Fibroblast of the conjunctiva (primary cell): ENCODE results near the gene MRPL43.
"Not testable (repeated sequence)": the region's sequence is repeated elsewhere in the genome, so short reads cannot be mapped to it uniquely, and the experiment has no call there.

Experiments
- DNase-seq: peaks from one replicate; pipeline ENCODE4 v3.0.0-alpha.2; 2010; ENCODE audit warnings: low read depth

Gene MRPL43

DNA sequence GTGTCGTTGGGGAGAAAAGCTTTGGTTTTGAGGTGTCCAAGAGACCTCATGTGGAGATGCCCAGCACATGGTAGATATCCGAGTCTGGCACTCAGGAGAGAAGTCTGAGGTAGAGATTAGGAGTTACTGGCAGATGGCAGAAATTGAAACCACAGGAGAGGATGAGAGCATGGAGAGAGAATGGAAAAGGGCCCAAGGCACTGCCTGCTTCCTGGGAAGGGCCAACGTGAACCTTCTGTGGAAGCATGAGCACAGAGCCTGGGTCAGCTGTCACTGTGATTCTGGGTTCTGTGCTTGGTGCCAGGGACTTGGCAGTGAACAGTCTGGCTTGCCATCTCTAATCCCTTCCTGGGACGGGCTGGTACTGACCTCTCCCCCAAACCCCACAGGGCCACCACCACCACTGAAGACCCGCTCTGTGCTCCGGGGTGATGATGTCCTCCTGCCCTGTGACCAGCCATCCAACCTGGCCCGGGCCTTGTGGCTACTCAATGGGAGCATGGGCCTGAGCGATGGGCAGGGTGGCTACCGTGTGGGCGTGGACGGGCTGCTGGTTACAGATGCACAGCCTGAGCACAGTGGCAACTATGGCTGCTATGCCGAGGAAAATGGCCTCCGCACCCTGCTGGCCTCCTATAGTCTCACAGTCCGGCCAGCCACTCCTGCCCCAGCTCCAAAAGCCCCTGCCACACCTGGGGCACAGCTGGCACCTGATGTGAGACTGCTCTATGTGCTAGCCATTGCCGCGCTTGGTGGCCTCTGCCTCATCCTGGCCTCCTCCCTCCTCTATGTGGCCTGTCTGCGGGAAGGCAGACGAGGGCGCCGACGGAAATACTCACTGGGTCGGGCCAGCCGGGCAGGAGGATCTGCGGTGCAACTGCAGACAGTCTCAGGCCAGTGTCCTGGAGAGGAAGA is 4.1 kb downstream of the MRPL43 start:
- no peak for DNase-seq

DNA sequence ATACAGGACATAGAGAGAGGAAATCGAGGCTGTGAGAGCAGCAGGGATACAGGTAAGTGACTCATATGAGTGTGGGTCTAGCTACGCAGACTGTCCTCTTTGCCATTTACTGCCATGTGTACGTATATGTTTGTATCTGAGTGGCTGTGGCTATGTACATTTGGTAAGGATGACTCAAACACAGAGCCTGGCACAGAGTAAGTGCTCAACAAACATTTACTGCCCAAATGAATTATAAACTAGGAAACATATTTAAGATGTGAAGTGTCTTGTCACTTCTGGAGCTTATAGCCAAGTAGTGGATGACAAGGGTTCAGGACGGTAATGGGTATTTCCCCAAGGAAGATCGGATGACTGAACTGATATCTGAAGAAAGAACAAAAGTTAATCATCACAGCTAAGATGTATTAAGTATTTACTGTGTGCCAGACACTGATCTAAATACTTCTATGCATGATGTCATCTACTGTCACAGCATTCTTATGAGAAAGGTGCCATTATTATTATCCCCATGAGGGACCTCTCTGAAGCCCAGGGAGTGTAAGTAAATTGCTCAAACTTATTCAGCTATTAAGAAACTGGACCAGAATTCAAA is 6.0 kb downstream of the MRPL43 start:
- DNase-seq: no peak

DNA sequence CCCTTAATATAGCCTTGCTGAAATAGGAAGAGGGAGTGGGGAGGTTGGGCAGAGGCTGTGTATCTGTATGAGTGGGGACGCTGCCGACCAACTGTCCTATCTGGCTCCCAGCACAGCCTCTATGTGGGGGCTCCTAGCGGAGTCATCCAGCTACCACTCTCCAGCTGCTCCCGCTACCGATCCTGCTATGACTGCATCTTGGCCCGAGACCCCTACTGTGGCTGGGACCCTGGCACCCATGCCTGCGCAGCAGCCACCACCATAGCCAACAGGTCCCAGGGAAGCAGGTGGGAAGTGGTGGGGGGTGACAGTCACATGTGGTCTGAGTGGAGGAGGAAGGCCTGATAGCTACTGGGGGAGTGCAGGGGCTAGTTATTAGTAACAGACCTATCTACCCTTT is 6.6 kb downstream of the MRPL43 start:
- no peak for DNase-seq

DNA sequence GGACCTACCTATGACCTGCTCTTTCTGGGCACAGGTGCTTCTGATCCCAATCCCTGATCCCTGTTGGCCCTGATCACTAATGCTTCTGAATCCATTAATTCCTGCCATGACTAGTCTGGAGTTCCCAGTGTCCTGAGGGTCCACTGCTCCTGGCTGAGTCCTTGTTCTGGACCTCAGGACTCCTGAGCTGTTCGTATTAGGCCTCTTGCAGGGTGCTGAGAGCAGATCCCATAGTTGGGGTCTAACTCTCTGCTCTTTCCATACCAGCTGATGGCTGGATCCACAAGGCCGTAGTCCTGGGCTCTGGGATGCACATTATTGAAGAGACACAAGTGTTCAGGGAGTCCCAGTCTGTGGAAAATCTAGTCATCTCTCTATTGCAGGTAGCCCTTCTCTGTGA is 7.0 kb downstream of the MRPL43 start:
- no peak for DNase-seq

DNA sequence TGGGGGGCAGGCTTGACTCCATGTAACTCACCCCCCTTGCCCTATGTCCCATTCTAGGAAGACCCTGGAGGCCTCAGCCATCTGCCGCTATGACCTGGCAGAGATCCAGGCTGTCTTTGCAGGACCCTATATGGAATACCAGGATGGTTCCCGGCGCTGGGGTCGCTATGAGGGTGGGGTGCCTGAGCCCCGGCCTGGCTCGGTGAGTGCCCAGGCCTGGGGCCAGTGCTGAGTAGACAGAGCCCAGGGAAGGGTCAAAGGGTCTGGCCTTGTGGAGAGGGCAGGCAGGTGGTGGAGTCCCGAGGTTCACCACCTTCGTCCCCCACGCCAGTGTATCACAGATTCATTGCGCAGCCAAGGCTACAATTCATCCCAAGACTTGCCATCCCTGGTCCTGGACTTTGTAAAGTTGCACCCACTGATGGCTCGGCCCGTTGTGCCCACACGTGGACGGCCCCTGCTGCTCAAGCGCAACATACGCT is 7.5 kb downstream of the MRPL43 start:
- no peak for DNase-seq

DNA sequence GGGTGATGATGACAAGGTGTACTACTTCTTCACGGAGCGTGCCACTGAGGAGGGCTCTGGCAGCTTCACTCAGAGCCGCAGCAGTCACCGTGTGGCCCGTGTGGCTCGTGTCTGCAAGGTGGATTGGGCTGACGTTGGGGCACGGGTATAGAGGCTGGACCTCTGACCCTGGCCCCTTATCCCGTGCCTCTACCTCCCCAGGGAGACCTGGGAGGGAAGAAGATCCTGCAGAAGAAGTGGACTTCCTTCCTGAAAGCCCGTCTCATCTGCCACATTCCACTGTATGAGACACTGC is 8.4 kb downstream of the MRPL43 start:
- no peak for DNase-seq

DNA sequence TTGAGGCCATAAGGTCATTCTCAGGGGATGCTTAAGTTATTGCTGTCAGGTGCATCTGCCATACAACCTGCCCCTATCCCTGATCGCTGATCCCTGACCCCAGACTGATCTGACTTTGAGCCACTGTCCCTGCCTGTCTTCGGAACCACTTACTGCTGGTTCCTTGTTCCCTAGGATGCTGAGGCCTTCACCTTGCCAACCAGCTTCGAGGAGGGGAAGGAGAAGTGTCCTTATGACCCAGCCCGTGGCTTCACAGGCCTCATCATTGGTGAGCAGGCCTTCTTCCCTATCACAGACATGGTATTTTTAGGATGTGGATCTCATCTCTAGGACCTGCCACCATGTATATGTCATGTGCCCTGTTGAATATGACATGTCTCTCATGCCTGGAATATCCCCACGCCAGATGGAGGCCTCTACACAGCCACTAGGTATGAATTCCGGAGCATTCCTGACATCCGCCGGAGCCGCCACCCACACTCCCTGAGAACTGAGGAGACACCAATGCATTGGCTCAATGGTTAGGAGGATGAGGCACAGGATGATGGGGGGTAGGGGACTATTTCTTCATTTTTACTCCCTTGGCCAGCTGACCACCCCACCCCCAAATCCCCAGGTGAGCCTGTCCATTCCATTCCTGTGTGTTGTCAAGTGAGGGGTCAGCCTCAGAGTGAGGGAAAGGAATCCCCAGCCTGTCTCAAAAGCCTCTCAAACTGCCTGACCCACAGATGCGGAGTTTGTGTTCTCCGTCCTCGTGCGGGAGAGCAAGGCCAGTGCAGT is 9.0 kb downstream of the MRPL43 start:
- DNase-seq: no peak

DNA sequence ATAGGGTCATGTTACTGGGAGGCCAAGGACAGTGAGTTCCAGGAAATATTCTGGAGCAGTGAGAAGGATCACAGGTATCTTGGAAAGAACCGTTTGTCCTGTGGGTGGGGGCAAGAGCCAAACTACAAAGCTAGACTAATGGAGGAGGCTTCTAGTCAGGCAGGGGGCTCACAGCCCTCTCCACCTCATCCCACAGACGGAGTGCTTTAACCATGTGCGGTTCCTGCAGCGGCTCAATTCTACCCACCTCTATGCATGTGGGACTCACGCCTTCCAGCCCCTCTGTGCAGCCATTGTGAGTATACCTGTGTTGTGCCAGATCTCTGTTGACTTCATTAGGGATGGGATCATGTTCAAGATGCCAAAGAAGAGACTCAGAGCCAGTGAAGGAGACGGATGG is 9.9 kb downstream of the MRPL43 start:
- no peak for DNase-seq

DNA sequence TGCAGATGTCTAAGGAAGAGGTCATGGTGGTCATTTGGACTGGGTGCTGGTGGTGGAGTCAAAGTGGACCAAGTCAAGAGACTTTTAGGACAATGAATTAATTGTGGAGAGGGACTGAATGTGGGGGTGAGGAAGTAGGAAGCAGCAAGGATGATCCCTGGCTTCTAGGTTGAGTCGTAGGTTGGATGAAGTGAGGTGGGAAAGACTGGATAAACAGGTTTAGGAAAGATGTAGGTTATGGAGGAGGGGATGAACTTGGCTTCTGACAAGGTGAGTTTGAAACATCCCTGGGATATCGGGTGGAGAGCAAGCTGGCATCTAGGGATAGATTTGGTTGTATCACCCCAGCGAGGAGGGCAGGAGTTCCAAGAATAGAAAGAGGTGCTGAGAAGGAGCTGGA is 10.4 kb downstream of the MRPL43 start:
- no peak for DNase-seq

DNA sequence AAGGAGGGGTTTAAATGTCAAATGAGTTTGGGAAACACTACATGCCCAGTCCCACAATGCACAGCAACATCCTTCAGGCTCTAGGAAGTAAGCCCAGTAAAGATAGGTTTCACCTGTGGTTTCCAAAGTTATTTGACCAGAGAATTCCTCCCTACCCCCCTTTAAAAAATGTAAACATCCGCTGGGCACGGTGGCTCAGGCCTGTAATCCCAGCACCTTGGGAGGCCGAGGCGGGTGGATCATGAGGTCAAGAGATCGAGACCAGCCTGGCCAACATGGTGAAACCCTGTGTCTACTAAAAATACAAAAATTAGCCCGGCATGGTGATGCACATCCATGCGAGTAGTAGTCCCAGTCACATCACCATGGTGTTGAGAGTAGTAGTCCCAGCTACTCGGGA is 11.9 kb downstream of the MRPL43 start:
- DNase-seq: not testable (repeated sequence)

DNA sequence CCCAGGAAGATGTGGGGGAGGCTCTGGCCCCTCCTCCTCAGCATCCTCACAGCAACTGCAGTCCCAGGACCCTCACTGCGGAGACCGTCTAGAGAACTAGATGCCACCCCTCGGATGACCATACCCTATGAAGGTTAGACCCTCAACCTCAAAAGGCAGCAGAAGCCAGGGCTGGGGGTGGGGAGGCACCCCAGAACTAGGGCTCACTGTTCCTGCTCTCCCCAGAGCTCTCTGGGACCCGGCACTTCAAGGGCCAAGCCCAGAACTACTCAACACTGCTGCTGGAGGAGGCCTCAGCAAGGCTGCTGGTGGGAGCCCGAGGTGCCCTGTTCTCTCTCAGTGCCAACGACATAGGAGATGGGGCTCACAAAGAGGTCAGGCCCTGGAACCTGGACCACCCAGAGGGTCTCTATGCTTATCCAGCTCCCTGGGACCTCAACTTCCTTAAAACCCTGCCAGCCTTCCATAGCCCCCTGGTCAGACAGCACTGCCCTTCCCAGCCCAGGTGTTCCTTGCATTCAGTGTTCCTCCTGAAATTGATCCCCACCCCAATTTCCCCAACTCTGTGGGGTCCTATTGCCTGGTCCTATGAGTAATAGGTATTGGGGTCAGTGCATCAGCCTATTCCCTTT is 14.3 kb downstream of the MRPL43 start:
- no peak for DNase-seq

DNA sequence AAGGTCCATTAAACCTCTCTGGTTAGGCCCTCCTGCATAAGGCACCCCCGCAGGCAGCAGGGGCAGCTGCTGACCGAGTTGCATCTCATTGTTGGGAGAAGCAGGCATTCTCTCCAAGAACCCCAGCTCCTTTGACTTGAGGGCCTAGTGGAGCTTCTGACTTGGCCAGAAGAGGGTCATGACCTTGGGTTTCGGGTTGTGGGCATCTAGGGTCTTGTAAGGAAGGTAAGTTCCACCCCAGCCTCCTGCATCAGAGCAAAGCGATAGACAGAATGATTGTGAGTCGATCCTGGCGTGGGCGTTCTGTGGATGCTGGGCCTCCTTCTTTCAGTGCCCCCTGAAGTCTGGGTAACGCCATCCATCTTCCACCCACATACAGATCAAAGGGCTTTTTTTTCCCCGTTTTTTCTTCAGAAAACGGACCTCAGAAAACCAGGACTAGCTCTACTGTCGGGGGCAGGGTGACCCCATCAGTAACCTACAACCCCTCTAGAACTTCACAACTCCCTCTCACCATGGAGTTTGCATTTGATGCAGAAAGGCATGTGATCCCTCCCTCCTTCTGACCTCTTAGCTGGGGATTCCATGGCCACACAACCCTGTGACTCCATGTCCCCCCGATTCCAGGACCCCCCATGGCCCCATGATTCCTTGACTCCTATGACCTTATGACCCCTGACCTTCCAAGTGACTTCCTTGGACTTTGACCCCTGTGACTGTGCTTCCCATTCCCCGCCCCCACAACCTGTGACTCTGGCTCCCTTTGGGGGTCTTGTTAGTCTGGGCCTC is 15.0 kb downstream of the MRPL43 start:
- DNase-seq: no peak

DNA sequence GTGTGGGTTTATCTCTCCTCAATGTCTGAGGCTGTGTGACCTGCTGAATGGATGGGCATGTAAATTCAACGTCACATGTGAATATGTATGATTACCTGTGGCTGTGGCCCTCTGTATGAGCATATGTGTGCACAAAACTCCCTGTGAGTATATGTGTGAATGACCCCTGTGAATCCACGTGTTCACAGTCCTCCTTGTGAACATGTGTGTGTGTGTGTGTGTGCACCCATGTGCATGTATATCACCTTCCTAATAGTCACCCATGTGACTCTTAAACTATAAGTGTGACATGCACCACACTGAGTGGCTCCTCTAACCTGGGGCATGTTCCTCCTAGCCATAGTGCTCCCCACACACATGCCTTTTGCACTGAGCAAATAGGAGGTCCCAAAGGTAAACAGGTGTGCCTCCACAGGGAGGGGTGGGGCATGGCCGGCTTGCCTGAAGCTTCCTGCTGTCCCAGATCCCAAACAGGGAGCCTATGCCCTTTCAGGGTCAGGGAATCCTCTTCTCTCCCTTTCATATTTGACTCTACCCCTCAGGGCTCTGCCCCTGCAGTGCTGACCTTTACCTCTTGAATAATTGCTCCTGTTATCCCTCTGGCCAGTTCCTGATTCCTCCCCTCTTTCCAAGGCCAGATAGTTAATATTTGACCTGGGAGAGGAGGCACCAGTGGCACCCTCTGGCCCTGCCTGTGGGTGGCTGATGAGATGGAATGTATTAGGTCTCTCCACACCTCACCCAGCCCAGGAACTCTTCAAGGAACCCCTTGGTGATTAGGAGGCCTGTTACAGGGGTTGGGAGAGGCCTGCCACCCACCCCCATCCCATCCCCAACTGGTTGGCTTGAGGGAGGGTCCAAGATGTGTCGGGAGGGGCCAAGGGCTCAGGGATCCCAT is 16.1 kb downstream of the MRPL43 start:
- DNase-seq: no peak

DNA sequence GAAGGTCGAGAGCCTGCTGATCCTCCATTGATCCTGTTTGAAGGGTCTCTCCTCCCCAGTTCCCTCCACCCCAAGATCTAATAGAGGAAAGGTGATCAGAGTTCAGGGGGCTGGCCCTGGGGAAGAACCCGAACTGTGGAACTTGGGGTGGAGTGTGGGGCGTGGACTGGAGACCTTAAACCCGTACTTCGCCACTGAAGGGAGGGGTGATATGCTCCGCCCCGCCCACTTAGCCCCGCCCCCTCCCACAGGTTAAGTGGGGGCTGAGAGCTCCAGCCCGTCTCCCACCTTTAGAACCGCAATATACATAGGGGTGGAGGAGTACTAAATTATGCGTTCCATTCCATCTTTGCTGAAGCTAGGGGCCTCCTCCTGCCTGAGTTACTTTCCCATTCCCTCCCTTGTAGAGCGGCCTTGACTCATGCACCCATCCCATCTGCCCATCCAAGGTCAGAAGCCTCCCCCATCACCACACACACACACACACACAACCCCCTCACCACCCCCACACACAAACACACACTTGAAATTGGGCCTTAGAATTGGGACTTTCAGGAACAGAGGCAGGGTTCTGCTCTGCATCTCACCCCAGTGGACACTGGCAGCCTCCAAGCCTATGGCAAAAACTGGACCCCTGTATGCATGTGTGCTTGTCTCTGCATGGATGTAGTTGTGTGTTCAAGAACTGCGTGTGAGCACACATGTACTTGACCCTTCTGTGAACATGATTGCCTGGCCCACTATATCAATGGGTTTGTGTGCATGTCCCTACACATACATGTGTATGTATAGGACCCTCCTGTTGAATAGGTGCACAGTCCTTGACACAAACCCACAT is 17.0 kb downstream of the MRPL43 start:
- DNase-seq: no peak

DNA sequence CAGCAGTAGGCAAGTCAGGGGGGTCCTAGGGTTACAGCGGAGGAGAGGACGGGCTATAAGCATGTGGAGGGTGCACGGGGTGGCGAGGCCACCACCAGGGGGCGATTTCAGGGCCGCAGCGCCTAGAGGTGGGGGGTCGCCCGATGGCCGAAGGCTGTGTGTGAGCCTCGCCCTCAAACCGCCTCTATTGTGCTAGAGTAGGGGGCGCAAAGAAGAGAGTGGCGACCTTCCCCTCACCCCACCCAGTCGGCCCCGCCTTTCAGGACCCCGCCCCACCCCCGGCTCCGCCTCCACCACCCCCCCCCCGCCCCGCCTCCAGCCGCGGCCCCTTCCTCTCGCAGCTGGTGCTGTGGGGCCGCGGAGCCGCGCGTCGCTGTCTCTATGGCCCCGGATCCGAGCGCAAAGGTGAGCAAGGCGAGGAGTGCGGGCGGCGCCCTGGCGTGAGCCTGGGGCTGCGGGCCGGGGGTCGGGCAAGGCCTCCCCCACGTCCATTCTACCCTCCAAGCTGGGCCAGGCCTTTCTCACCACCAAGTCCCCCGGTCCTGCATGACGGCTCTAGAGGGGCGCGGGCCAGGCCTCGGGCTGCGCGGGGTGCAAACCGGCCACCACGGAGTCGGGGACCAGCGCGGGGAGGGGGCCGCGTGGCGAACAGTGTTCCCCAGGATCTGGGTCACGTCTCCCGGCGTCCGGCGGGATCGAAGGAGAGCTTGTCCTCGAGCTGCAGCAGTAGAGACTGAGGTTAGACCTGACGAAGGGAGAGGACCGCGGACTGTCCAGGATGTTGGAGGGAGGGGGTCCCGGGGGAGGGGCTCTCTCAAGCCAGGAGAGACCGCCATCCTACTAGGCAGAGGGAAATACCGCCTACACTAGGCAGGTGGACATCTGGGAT is 17.9 kb downstream of the MRPL43 start, which contains the start of gene SEMA4G:
SEMA4G (plus strand) TSS at position 318 of the 889 bp plus-strand sequence. CDS start 3,409 bp downstream, outside the sequence.
- no peak for DNase-seq

DNA sequence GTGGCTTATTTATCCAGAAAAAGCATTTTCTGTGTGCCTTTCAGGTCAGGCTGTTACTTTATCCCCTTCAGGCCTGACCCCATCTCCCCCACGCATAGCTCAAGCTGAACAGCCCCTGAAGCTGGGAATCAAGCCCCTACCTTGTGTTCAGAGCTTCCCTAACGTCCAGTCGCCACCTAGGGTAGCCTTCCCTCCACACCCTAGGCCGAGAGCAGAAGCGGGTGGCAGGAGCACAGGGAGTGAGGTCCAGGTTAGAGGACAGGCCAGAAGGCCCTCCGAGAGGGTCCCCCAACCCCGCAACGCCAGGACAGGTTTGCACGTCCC is 18.5 kb downstream of the MRPL43 start:
- no peak for DNase-seq

DNA sequence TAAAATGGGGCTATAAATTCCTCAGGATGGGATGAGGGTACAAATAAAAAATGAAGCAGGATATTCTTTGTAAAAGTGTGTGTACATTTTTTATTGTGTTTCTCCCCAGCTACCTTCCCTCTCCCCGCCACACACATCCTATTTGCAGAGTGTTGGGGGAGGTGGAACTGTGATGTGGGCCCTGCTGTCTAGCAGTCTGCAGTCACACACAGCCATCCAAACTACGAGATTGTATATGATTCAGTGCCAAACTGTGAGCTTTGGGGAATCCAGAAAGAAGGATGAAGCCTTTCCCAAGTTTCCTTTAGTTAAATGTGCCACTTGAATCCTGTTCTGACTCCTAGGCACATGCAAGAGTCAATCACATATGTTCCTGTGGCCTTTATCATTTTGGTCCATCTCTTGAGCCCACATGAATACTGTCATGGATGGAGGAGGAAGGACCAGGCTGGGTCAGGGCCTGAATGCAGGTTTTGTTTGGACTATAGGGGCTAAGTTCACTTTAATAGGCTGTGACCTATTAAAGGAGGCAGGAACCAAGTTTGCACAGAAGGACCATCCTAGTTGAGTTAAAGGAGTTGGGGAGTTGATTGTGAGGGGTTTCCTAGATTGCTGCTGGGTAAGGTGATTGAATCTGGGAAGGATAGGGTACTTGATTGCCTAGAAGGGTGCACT is 19.1 kb downstream of the MRPL43 start:
- DNase-seq: no peak

DNA sequence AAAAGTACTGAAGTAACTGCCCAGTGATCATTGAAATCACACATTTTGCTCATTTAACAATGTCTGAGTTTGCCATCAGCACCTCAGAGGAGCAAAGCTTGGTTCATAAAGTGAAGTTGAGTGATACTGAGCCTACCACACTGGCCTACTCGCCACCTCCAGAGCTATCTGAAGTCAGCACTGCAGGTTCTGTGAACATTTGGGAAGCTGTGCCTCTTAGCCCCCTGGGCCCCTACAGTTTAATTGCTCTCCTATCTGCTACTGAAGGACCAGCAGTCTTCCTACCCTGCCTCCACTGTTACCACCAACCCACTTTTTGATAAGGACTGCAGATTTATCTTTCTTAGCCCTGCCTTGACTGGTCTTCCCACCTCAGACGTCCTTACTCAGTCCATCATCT is 20.0 kb downstream of the MRPL43 start:
- DNase-seq: no peak
